Stimulated activated CD8-positive, alpha-beta memory T cell treated with anti-CD3 and anti-CD28 coated beads, Interleukin-12 subunit alpha, Interleukin-12 subunit beta, amount 100 ng/mL, for 4 hours (primary cell): Measurements from ENCODE around the gene STK38L.

ENCODE experiments used
- DNase-seq: peaks from one replicate; pipeline ENCODE4 v3.0.0-alpha.2; 2020; ENCODE audit warnings: low read depth

Gene STK38L

GRCh38 chr12:27319848-27320247 lies 75.8 kb downstream of the STK38L start:
- no peak for DNase-seq

DNA sequence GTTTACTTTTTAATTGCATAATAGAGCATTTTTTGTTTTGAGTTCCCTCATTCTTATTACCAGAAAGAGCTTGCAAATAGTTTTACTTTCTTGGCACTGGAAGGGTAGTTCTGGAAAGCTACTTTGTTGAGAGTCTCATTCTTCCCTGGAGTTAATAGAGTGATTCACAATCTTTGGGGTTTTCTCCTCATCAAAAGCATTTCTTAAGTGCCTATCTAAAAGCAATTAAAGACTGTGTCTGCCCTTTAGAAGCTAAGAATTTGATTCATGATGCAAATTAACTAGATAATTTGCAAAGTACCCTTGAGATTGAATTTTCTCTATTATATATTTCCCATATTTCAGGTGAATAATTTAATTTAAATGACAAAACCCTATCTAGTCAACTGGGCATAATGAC lies 80.4 kb downstream of the STK38L start:
- no peak for DNase-seq

DNA sequence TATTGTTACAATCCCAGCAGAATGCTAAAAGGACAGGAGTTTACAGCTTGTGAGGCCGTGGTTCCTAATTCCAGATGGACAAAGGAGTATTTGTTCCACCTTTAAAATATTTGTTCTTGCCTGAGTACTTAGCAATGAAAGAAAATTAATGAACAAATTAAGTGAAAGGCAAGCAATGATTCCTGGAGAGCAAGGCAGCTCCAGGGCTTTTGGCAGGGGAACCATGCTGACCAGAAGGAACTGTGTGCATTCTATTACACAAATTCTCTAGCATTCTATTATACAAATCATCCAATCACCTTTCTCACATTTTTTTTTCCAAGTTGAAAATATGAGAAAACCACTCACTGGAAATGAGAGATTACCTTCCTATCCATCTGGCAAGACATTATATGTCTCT lies 86.8 kb downstream of the STK38L start:
- no peak for DNase-seq

DNA sequence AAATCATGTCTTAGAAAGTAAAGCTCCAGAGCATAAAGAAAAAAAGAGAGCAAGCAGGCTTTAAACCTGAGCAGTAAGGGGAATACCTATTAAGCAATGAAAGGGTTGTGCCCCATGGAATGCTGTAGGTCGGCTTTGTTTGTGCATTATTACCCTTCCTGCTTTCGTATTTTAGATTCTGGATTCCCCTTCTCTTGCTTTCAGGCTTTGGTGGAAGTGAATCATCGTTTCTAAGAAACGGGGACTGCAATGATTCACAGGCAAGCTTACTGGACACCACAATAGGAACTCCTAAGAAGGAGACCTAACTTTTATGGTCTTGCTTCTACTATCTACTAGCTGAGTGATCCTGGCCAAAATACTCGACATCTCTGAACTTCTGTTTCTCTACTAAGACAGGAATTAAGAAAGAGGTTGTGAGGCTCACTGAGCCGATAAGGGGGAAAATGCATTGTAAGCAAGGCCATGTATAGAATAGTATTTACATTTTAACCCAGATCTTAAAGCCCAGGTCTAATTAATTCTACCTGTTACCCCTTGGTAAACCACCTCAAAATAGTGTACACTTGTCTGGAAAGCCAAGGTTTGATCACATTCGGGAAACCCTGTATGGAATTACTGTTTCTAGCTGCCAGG lies 87.3 kb downstream of the STK38L start:
- no peak for DNase-seq

GRCh38 chr12:27331927-27332324 lies 87.8 kb downstream of the STK38L start:
- DNase-seq, result no peak

DNA sequence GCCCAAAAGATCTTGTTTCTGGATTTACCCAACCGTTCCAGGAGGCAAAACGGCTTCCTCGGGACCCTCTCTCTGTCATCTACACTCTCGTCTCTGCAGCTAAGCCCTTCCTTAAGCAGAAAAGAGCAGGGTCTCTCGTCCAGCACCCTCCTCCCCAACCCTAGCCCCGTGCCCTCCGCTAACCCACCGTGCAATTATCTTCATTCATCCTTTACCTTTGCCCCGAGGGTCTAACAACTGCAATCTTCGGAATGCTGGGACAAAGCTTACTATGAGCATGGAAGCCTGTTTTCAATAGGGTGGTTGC lies 88.3 kb downstream of the STK38L start:
- no peak for DNase-seq

DNA sequence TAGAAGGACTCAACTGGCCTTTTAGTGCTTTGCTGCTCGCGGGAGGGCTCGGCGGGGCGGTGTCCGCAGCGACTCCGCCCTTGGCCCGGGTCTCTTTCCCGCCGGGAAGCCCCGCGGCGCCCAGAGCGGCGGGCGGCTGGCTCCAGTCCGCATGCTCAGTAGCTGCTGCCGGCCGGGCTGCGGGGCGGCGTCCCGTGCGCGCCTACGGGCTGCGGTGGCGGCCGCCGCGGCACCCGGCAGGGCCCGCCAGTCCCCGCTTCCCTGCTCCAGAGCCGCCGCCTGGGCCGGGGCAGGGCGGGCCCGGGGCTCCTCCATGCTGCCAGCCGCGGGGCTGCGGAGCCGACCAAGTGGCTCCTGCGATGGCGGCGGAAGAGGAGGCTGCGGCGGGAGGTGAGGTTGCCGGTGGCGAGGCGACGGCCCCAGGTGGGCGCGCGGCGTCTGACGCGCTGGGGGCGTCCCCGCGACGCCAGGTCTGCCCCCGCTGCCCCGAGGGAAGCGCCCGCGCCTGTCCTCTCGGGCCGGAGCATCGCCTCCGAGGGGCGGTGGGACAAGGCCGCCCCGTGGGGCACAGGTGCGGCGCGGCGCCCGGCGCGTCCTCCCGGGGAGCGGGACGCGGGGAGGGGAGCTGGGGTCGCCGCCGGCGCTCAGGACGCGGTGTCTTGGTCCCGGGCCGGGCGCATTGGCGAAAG lies 88.8 kb downstream of the STK38L start, which contains the start of gene BMAL2:
BMAL2 (plus strand) TSS at position 123 of the 689 bp plus-strand sequence; CDS start at position 360, 237 bp downstream.
- peak; percentile 8 for DNase-seq

DNA sequence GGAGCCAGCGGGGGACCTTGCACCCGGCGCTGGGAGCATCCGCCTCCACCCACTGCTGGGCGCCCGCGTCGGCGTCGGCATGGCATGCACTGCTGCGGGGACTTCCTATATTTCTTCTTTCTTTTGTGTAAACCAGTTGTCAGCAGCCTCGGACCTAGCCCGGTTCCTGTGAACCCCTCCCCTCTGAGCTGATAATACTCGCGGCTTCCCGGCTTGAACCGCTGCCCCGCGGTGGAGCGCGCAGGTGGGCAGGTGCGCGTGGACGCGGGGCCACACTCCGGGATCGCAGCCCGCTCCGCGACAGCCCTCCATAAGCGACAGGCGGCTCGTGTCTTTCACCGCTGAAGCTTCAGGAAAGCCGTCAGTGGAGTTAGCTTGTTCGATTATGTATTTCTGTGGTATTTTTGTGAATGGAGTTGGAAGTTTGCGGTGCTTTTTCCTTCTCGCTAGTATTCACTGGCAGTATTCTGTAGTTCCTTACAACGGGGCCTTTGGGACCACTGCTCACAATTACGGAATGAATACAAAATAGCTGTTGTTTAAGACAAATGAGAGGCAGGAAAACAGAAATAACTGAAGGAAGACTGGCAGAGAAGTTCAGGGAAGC lies 89.4 kb downstream of the STK38L start:
- peak; percentile 11 for DNase-seq

- DNase-seq, result no peak
Measured at GRCh38 chr12:27334042-27334720, 90.1 kb downstream of the STK38L start.

DNA sequence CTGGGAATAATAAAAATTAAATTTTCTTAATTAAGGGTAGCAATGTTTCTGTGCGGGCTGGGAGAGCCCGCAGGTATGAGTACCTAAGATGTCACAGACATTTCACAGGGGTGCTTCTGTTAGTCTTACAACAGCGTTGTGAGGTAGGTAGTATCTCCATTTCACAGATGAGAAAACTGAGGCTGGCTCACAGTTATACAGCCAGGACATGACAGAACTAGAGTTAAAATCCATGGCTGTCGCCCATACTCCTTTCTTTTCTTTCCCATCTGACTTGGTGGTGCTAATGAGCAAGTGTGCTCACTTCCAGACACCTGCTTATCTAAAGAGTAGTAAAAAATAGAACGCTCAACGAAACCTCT lies 90.6 kb downstream of the STK38L start:
- no peak for DNase-seq

- DNase-seq, result no peak
Measured at GRCh38 chr12:27335364-27336281, 91.5 kb downstream of the STK38L start.

DNA sequence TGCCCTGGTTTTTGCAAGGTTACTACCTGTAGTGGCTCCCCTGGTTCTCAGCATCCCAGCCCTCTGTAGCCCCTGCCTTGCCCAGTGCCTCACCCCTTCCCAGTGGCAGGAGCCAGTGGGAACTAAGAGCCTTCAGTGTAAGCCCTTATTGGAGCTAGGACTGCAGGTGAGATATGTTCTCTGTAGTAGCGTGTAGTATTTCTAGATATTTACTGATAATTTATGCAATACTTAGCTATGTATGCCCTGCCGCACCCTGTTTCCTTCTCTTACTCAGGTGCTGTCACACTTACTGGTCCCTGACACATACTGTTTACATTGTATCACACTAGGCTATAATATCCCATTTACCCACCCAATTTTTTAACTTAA lies 92.2 kb downstream of the STK38L start:
- DNase-seq, result no peak

- DNase-seq, result no peak
Measured at GRCh38 chr12:27337376-27337775, 93.3 kb downstream of the STK38L start.

- no peak for DNase-seq
Measured at GRCh38 chr12:27338473-27338872, 94.4 kb downstream of the STK38L start.

DNA sequence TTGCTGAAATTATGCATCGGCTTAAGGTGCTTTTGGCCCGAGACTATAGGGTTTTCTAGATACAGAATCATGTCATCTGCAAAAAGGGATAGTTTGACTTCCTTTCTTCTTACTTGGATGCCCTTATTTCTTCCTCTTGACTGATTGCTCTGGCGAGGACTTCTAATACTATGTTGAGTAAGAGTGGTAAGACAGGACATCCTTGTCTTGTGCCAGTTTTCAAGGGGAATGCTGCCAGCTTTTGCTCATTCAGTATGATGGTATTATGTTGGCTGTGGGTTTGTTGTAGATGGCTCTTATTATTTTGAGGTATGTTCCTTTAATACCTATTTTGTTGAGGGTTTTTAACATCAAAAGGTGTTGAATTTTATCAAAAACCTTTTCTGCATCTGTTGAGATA lies 96.9 kb downstream of the STK38L start:
- no peak for DNase-seq

DNA sequence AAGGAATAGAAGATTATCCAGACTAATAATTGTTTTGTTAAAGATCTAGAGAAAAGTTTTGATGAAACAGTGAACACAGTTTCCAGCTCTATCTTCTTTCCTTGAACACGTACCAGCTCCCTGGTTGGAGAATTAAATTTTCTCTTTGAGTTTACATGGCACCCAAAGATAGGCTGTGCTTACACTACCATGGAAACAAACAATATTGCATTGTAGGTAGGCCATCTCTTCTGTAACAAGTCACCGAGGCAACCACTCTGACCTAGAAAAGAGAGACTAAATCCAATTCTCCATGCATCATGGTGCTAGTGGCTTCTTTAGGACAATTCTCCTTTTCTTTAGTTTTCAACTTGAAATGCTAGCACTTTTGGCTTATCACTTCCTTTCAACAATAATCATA lies 98.5 kb downstream of the STK38L start:
- DNase-seq, result no peak

DNA sequence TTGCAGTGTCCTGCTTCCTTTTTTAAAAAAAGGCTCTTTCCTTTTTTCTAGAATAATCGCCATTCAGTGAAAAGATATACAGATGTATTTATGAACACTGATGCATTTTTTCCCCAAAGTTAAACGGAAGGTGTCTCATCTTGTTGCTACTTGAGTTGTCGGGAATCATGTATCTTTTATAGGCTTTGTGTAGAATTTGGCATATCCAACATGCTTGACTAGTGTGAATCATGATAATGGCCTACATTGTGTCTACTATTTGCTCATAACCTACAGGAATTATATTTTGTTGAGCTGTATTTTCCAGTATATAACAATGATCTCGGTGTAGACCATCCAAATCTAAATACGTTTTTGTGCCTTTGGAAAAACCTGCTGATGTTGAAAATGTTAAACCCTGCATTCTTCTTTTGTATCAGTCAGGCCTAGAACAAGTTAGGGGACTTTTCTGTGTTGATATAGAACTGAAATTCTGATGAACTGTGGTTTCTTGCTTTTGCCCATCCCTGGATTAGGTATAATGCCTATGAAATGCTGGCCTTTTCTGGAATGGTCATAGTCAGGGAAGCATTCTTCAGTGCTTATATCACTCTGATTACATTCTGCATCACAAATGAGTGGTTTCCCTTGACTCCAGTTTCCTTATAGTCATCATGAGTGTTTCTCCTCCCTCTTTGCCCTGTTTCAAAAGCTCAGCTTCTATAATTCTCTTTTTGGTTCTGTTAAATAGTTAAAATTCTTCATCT lies 99.3 kb downstream of the STK38L start:
- DNase-seq, result no peak

- no peak for DNase-seq
Measured at GRCh38 chr12:27344246-27344645, 100.2 kb downstream of the STK38L start.

DNA sequence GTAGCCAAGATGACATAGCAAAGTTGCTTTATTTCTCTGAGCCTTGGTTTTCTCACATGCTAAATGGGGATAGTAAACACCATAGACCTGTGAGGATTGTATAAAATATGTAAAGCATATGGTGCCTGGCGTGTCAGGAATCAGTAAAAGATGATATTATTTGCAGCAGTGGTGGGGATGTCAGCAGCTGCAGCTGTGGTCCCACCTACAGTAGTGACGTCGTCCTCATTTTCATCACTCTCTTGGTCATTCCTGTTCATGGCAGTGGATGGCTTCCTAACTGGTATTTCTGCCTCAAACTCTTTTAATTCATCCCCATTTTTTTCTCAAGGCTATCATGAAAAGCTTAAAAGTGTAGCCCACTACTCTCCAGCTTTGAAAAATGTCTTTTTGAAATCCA lies 100.7 kb downstream of the STK38L start:
- DNase-seq, result no peak

DNA sequence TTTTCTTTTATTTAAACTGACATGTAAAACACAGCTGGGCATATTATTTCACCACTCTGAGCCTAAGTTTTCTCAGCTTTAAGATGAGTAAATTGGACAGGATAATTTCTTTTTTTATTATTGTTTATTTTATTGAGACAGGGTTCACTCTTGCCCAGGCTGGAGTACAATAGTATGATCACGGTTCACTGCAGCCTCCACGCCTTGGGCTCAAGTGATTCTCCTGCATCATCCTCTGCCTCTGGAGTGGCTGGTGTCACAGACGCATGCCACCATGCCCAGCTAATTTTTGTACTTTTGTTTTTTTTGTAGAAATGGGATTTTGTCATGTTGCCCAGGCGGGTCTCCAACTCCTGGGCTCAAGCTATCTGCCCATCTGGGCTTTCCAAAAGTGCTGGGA lies 101.3 kb downstream of the STK38L start:
- DNase-seq, result no peak

- no peak for DNase-seq
Measured at GRCh38 chr12:27347779-27348178, 103.7 kb downstream of the STK38L start.
